Measurements from ENCODE around the gene GAS2. TPM values are rescaled to one million over a fixed set of nuclear protein-coding genes. Genes with fewer than 3 reads are reported as not detected.

The GAS2 gene
- total and polyA plus RNA-seq, 11 donors, result 2.7 to 23.0 (median 10.8) TPM

- ATAC-seq (no peak), DNase-seq (no peak)
- Histone ChIP-seq H3K27ac (no peak overlapping the region), H3K27me3 (no peaks in the 10 kb centered on the region), H3K36me3 (no peaks in the 10 kb centered on the region), H3K4me3 (no peak overlapping the region), H3K4me1 (no peaks in the 10 kb centered on the region), H3K9me3 (no peaks in the 10 kb centered on the region)
- intact Hi-C loops (cut with DNase I), result no loop called here
- TF ChIP-seq CTCF (IDR thresholded peaks at IDR 0.05), result no peak
- no peak for TF ChIP-seq POLR2A (IDR thresholded peaks at IDR 0.05)
Measured at GRCh38 chr11:22633354-22633902, 33.0 kb upstream of the GAS2 start.

- Histone ChIP-seq H3K27me3 (no peaks in the 10 kb centered on the region), H3K9me3 (no peaks in the 10 kb centered on the region), H3K4me3 (no peak overlapping the region), H3K4me1 (no peaks in the 10 kb centered on the region), H3K27ac (no peak overlapping the region), H3K36me3 (no peaks in the 10 kb centered on the region)
- ATAC-seq (peak in 2 of 4 donors; percentile 16 to 20), DNase-seq (peak in 2 of 5 donors; percentile 16 to 34)
- WGBS, 4 donors, result 63 to 68% (median 64%) methylated on average over 3 of the region's 3 CpGs
- TF ChIP-seq CTCF (IDR thresholded peaks at IDR 0.05), result no peak
- no peak for TF ChIP-seq POLR2A (IDR thresholded peaks at IDR 0.05)
- intact Hi-C loops (cut with DNase I), result no loop called here
Measured at GRCh38 chr11:22634897-22635629, 31.3 kb upstream of the GAS2 start.

- DNase-seq (no peak), ATAC-seq (no peak)
- Histone ChIP-seq H3K27ac (no peak overlapping the region), H3K36me3 (no peaks in the 10 kb centered on the region), H3K4me1 (no peaks in the 10 kb centered on the region), H3K27me3 (no peaks in the 10 kb centered on the region), H3K4me3 (no peak overlapping the region), H3K9me3 (no peaks in the 10 kb centered on the region)
- TF ChIP-seq POLR2A (IDR thresholded peaks at IDR 0.05), result no peak
- no peak for TF ChIP-seq CTCF (IDR thresholded peaks at IDR 0.05)
- intact Hi-C loops (cut with DNase I), result no loop called here
- 0 to 53% (median 0%) methylated on average over 1 of the region's 1 CpG for WGBS, 4 donors
Measured at GRCh38 chr11:22635689-22636088, 30.7 kb upstream of the GAS2 start.

GRCh38 chr11:22640862-22641261 is 25.5 kb upstream of the GAS2 start:
- Histone ChIP-seq H3K4me3 (no peak overlapping the region), H3K9me3 (no peaks in the 10 kb centered on the region), H3K27ac (no peak overlapping the region), H3K27me3 (no peaks in the 10 kb centered on the region), H3K4me1 (no peaks in the 10 kb centered on the region), H3K36me3 (no peaks in the 10 kb centered on the region)
- WGBS, 4 donors, result 87 to 92% (median 91%) methylated on average over 2 of the region's 2 CpGs
- ATAC-seq (no peak), DNase-seq (no peak)
- TF ChIP-seq CTCF (IDR thresholded peaks at IDR 0.05) (no peak), POLR2A (IDR thresholded peaks at IDR 0.05) (no peak)
- intact Hi-C loops (cut with DNase I), result no loop called here
